Neural crest cell (in vitro differentiated cells): ENCODE measurements around the gene DENND6A. TPM values are rescaled to one million over a fixed set of nuclear protein-coding genes. Genes with fewer than 3 reads are reported as not detected.
"Not testable (repeated sequence)": the region's sequence is repeated elsewhere in the genome, so short reads cannot be mapped to it uniquely, and the experiment has no call there.

Experiments used
- DNase-seq: peaks from one replicate; pipeline ENCODE4 v3.0.0; 2021; ENCODE audit warnings: low read depth, mixed read lengths, low spot score
- H3K27ac Mint-ChIP-seq: one replicate; pipeline ENCODE4 v1.8.0; 2021; ENCODE audit warnings: mild to moderate bottlenecking, mixed read lengths; ENCODE audit not compliant: unreplicated experiment
- H3K27me3 Mint-ChIP-seq: 2 replicates; pipeline ENCODE4 v1.8.0; 2021; ENCODE audit warnings: low read depth, mild to moderate bottlenecking, mixed read lengths
- H3K36me3 Mint-ChIP-seq: 2 replicates; pipeline ENCODE4 v1.8.0; 2021; ENCODE audit warnings: low read depth, mild to moderate bottlenecking, mixed read lengths
- H3K4me1 Mint-ChIP-seq: 2 replicates; pipeline ENCODE4 v1.8.0; 2021; ENCODE audit warnings: mixed read lengths
- H3K4me3 Mint-ChIP-seq: one replicate; pipeline ENCODE4 v1.8.0; 2021; ENCODE audit warnings: mild to moderate bottlenecking, mixed read lengths
- H3K9me3 Mint-ChIP-seq: 2 replicates; pipeline ENCODE4 v1.8.0; 2021; ENCODE audit warnings: mixed read lengths
- total RNA-seq: library from RNA; stranded (reverse); gene quantifications from 2 replicates; pipeline ENCODE4 v1.2.1, GENCODE V29; 2021
- TF ChIP-seq, protein P1 (sequence below): fragments of 200-600 bp; sonication (generic); conservative IDR thresholded peaks from 2 replicates; pipeline ENCODE4 v1.5.0; 2021; ENCODE audit warnings: antibody characterized with exemption, mild to moderate bottlenecking

Gene DENND6A
- total RNA-seq, 1 donor from 2014 or later = 42.0 TPM

DNA sequence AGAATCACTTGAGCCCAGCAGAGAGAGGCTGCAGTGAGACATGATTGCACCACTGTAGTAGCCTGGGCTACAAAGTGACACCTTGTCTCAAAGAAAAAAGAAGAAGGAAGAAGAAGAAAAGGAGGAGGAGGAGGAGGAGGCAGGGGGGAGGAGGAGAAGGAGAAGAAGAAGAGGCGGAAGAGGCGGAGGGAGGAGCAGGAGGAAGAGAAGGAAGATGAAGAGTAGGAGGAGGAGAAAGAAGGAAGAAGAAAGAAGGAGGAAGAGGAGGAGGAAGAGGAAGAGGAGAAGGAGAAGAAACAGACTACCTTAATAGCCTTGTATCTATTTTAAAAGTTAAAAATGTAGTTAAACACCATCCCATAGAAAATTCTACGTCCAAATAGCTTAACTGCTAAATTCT is 76.6 kb downstream of the DENND6A start:
- peaks cover 11% of the 10 kb centered on the region for H3K36me3 Mint-ChIP-seq
- no peak overlapping the region for H3K27ac Mint-ChIP-seq
- DNase-seq = no peak
- TF ChIP-seq, protein P1, sequence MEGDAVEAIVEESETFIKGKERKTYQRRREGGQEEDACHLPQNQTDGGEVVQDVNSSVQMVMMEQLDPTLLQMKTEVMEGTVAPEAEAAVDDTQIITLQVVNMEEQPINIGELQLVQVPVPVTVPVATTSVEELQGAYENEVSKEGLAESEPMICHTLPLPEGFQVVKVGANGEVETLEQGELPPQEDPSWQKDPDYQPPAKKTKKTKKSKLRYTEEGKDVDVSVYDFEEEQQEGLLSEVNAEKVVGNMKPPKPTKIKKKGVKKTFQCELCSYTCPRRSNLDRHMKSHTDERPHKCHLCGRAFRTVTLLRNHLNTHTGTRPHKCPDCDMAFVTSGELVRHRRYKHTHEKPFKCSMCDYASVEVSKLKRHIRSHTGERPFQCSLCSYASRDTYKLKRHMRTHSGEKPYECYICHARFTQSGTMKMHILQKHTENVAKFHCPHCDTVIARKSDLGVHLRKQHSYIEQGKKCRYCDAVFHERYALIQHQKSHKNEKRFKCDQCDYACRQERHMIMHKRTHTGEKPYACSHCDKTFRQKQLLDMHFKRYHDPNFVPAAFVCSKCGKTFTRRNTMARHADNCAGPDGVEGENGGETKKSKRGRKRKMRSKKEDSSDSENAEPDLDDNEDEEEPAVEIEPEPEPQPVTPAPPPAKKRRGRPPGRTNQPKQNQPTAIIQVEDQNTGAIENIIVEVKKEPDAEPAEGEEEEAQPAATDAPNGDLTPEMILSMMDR = no peak
- no peaks in the 10 kb centered on the region for H3K27me3 Mint-ChIP-seq
- peaks cover 3% of the 10 kb centered on the region for H3K9me3 Mint-ChIP-seq
- H3K4me3 Mint-ChIP-seq = no peak overlapping the region
- no peaks in the 10 kb centered on the region for H3K4me1 Mint-ChIP-seq

DNA sequence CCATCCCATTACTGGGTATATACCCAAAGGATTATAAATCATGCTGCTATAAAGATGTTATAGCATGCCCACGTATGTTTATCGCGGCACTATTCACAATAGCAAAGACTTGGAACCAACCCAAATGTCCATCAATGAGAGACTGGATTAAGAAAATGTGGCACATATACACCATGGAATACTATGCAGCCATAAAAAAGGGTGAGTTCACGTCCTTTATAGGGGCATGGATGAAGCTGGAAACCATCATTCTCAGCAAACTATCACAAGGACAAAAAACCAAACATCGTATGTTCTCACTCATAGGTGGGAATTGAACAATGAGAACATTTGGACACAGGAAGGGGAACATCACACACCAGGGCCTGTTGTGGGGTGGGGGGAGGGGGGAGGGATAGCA is 81.0 kb downstream of the DENND6A start:
- peaks cover 34% of the 10 kb centered on the region for H3K36me3 Mint-ChIP-seq
- peaks cover 11% of the 10 kb centered on the region for H3K9me3 Mint-ChIP-seq
- not testable (repeated sequence) for DNase-seq, H3K27me3 Mint-ChIP-seq, H3K4me1 Mint-ChIP-seq, H3K4me3 Mint-ChIP-seq, H3K27ac Mint-ChIP-seq

DNA sequence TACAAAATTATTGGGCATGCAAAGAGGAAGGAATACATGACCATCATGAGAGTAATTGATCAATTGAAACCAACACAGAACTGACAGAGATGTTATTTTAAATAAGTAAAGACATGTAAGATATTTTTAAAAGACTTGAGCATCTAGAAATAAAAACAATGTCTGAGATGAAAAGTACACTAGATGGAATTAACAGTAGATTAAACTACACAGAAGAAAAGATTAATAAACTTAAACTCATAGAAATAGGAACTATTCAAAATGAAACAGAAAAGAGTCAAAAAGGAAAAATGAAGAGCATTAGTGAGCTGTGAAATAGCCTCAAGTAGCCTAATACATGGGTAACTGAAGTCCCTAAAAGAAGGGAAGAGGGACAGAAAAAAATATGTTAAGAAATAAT is 87.2 kb downstream of the DENND6A start:
- H3K9me3 Mint-ChIP-seq = peaks cover 14% of the 10 kb centered on the region

DNA sequence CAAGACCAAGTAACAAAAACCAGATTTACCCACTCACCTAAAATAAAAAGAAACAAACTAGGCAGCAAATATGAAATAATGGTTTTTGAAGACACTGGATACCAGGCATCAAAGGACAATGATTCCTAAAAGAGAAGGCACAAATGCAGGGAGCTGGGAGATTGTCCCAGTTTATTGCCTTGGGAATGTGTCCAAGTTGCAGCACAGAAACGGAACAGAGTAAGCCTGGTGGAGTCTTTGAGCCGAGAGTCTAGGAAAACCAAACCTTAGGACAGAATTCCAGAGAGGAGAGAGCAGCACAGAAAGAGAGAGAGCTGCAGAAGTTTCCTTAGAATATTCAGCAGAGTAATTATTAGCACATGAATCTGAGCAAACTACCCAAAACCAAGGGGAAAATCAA is 87.9 kb downstream of the DENND6A start:
- no peak for DNase-seq
- peaks cover 35% of the 10 kb centered on the region for H3K36me3 Mint-ChIP-seq
- H3K4me3 Mint-ChIP-seq = no peak overlapping the region
- no peak overlapping the region for H3K27ac Mint-ChIP-seq
- H3K4me1 Mint-ChIP-seq = no peaks in the 10 kb centered on the region
- peaks cover 14% of the 10 kb centered on the region for H3K9me3 Mint-ChIP-seq
- no peaks in the 10 kb centered on the region for H3K27me3 Mint-ChIP-seq
- TF ChIP-seq, protein P1 = no peak

More for the DNA sequence above, 87.2 kb downstream of the DENND6A start:
- H3K36me3 Mint-ChIP-seq = peaks cover 41% of the 10 kb centered on the region
- H3K27ac Mint-ChIP-seq = no peak overlapping the region
- H3K27me3 Mint-ChIP-seq = no peaks in the 10 kb centered on the region
- TF ChIP-seq, protein P1 = no peak
- DNase-seq = no peak
- H3K4me3 Mint-ChIP-seq = no peak overlapping the region
- H3K4me1 Mint-ChIP-seq = no peaks in the 10 kb centered on the region

DNA sequence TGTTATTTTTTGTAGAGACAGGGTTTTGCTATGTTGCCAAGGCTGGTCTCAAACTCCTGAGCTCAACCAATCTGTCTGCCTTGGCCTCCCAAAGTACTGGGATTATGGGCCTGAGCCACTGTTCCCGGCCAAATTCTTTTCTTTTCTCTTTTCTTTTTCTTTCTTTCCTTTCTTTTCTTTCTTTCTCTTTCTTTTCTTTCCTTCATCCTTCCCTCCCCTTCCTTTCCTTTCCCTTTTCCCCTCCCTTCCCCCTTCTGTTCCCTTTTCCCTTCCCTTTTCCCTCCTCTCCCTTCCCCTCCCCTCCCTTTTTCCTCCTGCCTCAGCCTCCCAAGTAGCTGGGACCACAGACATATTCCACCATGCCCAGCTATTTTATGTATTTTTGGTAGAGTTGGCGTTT is 92.7 kb downstream of the DENND6A start:
- Mint-ChIP-seq H3K27me3 (no peaks in the 10 kb centered on the region), H3K27ac (no peak overlapping the region), H3K4me3 (no peak overlapping the region), H3K36me3 (peaks cover 6% of the 10 kb centered on the region), H3K9me3 (no peaks in the 10 kb centered on the region), H3K4me1 (peaks cover 18% of the 10 kb centered on the region)
- TF ChIP-seq, protein P1 = no peak
- DNase-seq = no peak

DNA sequence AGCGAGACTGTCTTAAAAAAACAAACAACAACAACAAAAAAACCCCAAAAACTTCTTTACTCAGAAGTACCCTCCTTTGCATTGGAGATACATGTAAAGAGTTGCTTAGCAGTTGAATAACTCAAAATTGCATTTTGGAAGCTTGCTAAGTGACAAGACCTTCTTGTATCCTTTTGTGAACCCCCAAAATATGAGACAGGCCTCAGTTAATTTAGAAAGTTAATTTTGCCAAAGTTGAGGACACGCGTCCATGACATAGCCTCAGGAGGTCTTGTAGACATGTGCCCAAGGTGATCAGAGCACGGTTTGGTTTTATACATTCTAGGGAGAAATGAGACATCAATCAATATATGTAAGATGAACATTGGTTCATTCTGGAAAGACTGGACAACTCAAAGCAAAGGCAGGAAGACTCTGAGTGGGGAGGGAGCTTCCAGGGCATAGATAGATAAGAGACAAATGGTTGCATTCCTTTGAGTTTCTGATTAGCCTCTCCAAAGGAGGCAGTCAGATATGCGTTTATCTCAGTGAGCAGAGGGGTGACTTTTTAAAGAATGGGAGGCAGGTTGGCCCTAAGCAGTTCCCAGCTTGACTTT is 94.0 kb downstream of the DENND6A start:
- Mint-ChIP-seq H3K36me3 (no peaks in the 10 kb centered on the region), H3K4me1 (peaks cover 29% of the 10 kb centered on the region), H3K27me3 (no peaks in the 10 kb centered on the region), H3K9me3 (no peaks in the 10 kb centered on the region), H3K4me3 (peak overlapping the region; percentile 94), H3K27ac (no peak overlapping the region)
- TF ChIP-seq, protein P1 = no peak
- DNase-seq = no peak
